ENCODE results near the gene TACC2. TPM values are rescaled to one million over a fixed set of nuclear protein-coding genes. Genes with fewer than 3 reads are reported as not detected.

Gene TACC2
- total RNA-seq, 4 donors from 2014 or later, result 46.5 to 106 (median 71.6) TPM

DNA sequence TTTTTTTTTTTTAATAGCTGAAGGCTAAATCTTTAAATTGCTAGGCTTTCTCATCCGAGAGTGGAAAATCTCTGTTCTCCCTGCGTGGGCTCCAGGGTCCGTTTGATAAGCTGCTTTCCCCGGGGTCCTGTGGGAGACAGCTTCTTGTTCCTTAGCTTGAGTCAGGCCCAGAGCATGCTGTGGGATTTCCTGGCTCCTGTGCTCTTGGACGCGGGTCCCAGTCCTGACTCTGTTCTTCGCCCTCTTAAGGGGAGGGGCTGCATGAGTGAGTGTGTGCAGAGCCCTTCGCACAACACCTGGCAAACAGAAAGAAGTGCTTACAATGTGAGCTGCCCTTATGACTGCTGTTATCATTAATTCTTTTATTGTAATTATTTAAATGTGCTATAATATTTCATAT is 133.5 kb downstream of the TACC2 start:
- peaks cover 0 to 27% (median 0%) of the 10 kb centered on the region in 3 donors for H3K36me3 ChIP-seq
- no peaks in the 10 kb centered on the region for H3K27me3 ChIP-seq
- H3K4me3 ChIP-seq, result no peak overlapping the region
- intact Hi-C loops (cut with DNase I), result no loop called here
- no peak for DNase-seq
- H3K4me1 ChIP-seq, result peaks cover 7 to 31% (median 12%) of the 10 kb centered on the region in 3 donors
- no peaks in the 10 kb centered on the region for H3K9me3 ChIP-seq
- WGBS, 2 donors, result 75 to 78% methylated on average over 5 to 6 of the region's 8 CpGs
- H3K27ac ChIP-seq, result no peak overlapping the region
- TF ChIP-seq CTCF (IDR thresholded peaks at IDR 0.05) (no peak), POLR2A (IDR thresholded peaks at IDR 0.05) (no peak)

DNA sequence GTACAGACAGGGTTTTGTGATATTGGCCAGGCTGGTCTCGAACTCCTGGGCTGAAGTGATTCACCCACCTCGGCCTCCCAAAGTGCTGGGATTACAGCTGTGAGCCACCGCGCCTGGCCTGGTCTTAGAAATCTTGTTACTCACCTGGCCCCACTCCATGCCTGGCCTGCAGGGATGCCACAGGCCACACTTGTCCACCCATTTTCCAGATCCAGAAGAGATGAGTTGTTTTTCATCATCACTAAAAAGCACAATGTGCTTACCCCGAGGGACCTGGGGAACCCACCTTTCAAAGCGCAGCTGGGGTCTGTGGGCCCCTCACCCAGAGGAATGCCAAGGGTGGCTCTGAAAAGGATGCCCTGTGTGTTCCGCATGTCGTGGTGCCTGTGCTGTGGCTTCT is 134.2 kb downstream of the TACC2 start:
- H3K36me3 ChIP-seq, result peaks cover 0 to 27% (median 0%) of the 10 kb centered on the region in 3 donors
- no peak for DNase-seq
- WGBS, 2 donors, result 51 to 76% methylated on average over 4 to 7 of the region's 8 CpGs
- no peak for TF ChIP-seq CTCF (IDR thresholded peaks at IDR 0.05)
- no peaks in the 10 kb centered on the region for H3K9me3 ChIP-seq
- peaks cover 14 to 35% (median 19%) of the 10 kb centered on the region in 3 donors for H3K4me1 ChIP-seq
- no peak overlapping the region for H3K4me3 ChIP-seq
- H3K27ac ChIP-seq, result no peak overlapping the region
- no peaks in the 10 kb centered on the region for H3K27me3 ChIP-seq
- intact Hi-C loops (cut with DNase I), result no loop called here

GRCh38 chr10:122124342-122124741 is 135.4 kb downstream of the TACC2 start:
- TF ChIP-seq CTCF (IDR thresholded peaks at IDR 0.05), result no peak
- TF ChIP-seq POLR2A (IDR thresholded peaks at IDR 0.05), result no peak
- Histone ChIP-seq H3K4me1 (peaks cover 14 to 31% (median 25%) of the 10 kb centered on the region in 3 donors), H3K36me3 (peaks cover 0 to 24% (median 0%) of the 10 kb centered on the region in 3 donors), H3K27ac (no peak overlapping the region), H3K9me3 (no peaks in the 10 kb centered on the region), H3K4me3 (no peak overlapping the region), H3K27me3 (no peaks in the 10 kb centered on the region)
- DNase-seq, result no peak
- 87 to 89% methylated on average over 9 of the region's 9 CpGs for WGBS, 2 donors
- intact Hi-C loops (cut with DNase I), result no loop called here

DNA sequence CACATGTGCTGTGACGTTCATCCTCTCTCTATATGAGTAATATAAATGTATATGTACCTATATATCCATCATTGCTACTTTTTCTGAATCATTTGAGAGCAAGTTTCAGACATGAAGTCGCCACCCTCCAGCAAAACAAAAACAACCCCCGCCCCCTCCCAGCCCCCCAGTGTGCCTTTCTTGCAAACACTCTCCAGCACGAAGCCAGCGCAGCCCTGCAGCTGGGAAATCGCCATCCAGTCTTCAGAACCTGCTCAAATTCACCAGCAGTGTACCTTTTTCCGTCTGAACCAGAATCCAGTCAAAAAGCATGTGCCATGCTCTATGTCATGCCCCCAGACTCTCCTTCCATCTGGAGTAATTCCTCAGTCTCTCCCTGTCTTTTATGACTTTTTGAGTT is 135.8 kb downstream of the TACC2 start:
- Histone ChIP-seq H3K4me1 (peaks cover 14 to 30% (median 25%) of the 10 kb centered on the region in 3 donors), H3K4me3 (no peak overlapping the region), H3K27ac (no peak overlapping the region), H3K27me3 (no peaks in the 10 kb centered on the region), H3K36me3 (peaks cover 0 to 19% (median 0%) of the 10 kb centered on the region in 3 donors), H3K9me3 (no peaks in the 10 kb centered on the region)
- WGBS, 2 donors, result 74 to 80% methylated on average over 7 of the region's 7 CpGs
- no peak for TF ChIP-seq POLR2A (IDR thresholded peaks at IDR 0.05)
- no peak for TF ChIP-seq CTCF (IDR thresholded peaks at IDR 0.05)
- intact Hi-C loops (cut with DNase I), result no loop called here
- no peak for DNase-seq

DNA sequence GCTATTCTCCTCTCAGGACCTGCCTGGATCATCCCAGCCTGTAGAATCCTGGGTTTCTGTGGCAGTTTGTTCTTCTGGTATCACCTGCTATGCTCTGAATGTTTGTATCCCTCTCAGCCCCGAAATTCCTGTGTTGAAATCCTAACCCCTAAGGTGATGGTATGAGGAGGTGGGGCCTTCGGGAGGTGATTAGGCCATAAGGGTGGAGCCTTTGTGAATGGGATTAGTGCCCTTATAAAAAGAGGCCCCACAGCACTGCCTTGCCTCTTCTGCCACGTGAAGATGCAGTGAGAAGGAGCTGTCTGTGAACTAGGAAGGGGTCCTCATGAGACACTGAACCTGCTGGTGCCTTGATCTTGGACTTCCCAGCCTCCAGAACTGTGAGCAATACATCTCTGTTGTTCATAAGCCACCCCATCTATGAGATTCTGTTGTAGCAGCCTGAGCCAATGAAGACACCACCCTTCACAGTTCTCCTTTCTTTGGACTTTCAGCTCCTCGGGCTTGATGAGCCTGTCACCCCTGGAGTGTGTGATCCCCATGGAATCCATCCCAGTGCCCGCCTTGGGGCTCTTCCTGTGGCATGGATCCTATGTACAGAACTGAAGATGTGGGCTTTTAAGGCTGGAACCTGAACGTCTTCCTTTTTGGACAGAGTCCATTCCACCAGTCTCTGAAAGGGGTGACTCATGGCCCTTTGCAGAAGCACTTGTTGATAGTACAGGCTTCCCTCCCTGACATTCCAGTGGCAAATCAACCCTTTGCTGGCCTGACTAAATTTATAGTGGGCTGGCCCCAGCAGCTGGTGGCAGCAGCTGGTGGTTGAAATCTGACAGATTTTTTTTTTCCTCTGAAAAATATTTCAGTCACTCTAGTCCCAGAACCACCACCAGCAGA is 138.0 kb downstream of the TACC2 start:
- intact Hi-C loops (cut with DNase I), result no loop called here
- H3K4me1 ChIP-seq, result peaks cover 14 to 44% (median 26%) of the 10 kb centered on the region in 3 donors
- no peak for DNase-seq
- peak overlapping the region in 1 of 4 donors; percentile 56 for H3K4me3 ChIP-seq
- H3K27me3 ChIP-seq, result no peaks in the 10 kb centered on the region
- no peaks in the 10 kb centered on the region for H3K9me3 ChIP-seq
- peaks cover 0 to 5% (median 0%) of the 10 kb centered on the region in 3 donors for H3K36me3 ChIP-seq
- TF ChIP-seq POLR2A (IDR thresholded peaks at IDR 0.05), result no peak
- TF ChIP-seq CTCF (IDR thresholded peaks at IDR 0.05), result no peak
- 18 to 26% methylated on average over 3 to 6 of the region's 6 CpGs for WGBS, 2 donors
- peak overlapping the region; percentile 44 to 89 (median 80) for H3K27ac ChIP-seq
